ENCODE measurements around the gene ZNF750. TPM values are rescaled to one million over a fixed set of nuclear protein-coding genes. Genes with fewer than 3 reads are reported as not detected.

The ZNF750 gene
- total and polyA plus RNA-seq, 8 donors, result 9.5 TPM; not detected in 7

GRCh38 chr17:82812058-82812457 lies 27.8 kb downstream of the ZNF750 start:
- no peaks in the 10 kb centered on the region for H3K4me1 ChIP-seq
- no peaks in the 10 kb centered on the region for H3K9me3 ChIP-seq
- H3K4me3 ChIP-seq, result no peak overlapping the region
- DNase-seq, result no peak
- WGBS, 5 donors, result 92 to 100% (median 92%) methylated on average over 3 to 15 of the region's 15 CpGs
- TF ChIP-seq EP300 (IDR thresholded peaks at IDR 0.05) (no peak), POLR2AphosphoS5 (IDR thresholded peaks at IDR 0.05) (no peak), CTCF (IDR thresholded peaks at IDR 0.05) (no peak), POLR2A (IDR thresholded peaks at IDR 0.05) (no peak)
- H3K27me3 ChIP-seq, result no peaks in the 10 kb centered on the region
- no peak overlapping the region for H3K27ac ChIP-seq
- intact Hi-C loops (cut with DNase I; ENCODE audit: low total_unique reads), result no loop called here
- H3K36me3 ChIP-seq, result peaks cover 7 to 93% (median 90%) of the 10 kb centered on the region in 4 donors

DNA sequence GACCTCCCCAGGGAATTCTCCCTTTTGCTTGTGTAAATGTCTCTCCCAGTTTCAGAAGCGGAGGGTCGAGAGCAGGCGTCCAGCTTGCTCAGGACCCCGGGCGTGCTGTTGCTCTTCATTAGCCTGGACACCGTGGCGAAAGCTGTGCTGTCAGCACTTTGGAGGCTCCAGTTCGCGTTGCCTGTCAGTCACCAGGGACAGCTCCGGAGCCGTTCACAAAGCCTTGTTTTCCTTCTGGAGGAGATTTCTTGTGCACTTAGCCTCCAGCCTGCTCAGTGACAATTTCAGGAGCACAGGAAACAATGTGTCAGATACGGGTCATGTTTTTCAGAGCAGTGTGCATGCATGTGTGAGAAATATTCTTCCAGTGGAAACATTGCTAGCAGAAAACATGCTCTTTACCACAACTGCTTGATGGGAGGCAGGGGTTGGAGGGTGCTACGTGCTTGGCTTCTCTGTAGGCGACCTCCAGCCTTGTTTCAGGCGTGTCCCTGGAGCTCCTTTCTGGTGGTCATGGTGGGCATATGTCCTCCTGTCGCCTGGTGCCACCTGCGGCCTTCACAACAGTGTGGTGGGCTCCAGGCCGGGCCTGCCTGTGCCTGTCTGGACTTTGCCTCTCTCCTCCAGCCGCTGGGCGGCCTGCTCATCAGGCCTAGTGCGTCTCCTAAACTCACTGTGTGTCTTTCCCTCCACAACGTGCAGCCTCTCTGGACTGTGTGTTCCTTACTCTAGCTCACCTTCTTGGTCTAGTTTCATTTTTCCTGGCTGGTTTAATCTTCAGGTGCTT lies 29.0 kb downstream of the ZNF750 start:
- intact Hi-C loops (cut with DNase I; ENCODE audit: low total_unique reads), result no loop called here
- H3K4me3 ChIP-seq, result no peak overlapping the region
- no peak for DNase-seq

DNA sequence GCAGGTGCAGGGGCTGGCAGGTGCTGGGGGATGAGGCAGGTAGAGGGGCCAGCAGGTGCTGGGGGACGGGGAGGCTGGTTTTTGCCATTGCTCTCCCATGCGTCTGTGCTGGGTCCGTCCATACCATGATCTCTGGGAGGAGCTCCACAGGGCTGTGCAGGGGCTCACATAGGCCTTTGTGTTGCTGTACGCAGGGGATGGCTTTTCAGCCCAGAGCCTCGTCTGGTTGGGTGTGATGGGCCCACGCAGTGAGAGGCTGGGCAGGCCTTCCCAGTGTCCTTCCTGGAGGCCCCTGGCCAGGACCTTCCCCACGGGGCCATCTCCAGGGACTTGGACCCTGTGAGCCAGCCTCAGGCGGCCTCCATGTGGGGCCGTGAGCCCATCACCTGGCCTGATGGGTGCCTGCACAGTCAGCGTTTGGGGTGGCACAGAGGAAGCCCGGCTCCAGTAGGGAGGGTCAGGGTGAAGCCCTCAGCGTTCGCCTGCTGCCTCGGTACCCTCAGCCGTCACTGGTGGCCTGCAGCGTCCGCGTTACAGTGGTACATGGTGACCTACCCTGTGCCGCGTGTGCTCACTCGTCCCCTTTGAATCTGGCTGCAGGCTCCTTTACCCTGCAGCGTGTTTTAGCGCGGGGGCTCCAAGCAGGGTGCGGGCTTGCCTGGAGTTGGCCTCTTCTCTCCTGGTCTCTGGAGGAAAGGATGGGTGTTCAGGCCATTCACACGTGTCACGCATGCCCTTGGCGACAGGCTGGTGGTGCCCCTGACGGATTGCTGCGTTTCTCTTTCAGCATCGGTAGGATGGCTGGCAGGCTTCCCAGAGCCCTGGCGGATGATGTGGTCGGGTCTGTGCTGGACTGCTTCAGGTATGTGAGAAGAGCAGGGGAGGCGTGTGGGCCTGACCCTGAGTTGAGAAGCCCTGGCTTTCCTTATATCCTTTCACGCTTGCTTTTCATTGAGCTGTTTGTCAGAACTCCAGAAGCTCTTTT lies 30.6 kb downstream of the ZNF750 start:
- Histone ChIP-seq H3K4me1 (peaks cover 3 to 16% (median 12%) of the 10 kb centered on the region in 4 donors), H3K4me3 (no peak overlapping the region), H3K36me3 (peaks cover 0 to 81% (median 78%) of the 10 kb centered on the region in 4 donors), H3K27ac (peak overlapping the region in 1 of 5 donors; percentile 16), H3K9me3 (no peaks in the 10 kb centered on the region), H3K27me3 (no peaks in the 10 kb centered on the region)
- no peak for DNase-seq
- 82 to 91% (median 89%) methylated on average over 16 to 35 of the region's 35 CpGs for WGBS, 5 donors
- intact Hi-C loops (cut with DNase I; ENCODE audit: low total_unique reads), result no loop called here
- TF ChIP-seq CTCF (IDR thresholded peaks at IDR 0.05) (no peak), POLR2AphosphoS5 (IDR thresholded peaks at IDR 0.05) (no peak), POLR2A (IDR thresholded peaks at IDR 0.05) (no peak), EP300 (IDR thresholded peaks at IDR 0.05) (no peak)

More for the DNA sequence above, 29.0 kb downstream of the ZNF750 start:
- H3K27ac ChIP-seq, result no peak overlapping the region
- no peaks in the 10 kb centered on the region for H3K27me3 ChIP-seq
- no peaks in the 10 kb centered on the region for H3K9me3 ChIP-seq
- H3K36me3 ChIP-seq, result peaks cover 0 to 94% (median 91%) of the 10 kb centered on the region in 4 donors
- WGBS, 5 donors, result 85 to 93% (median 92%) methylated on average over 15 to 22 of the region's 22 CpGs
- H3K4me1 ChIP-seq, result no peaks in the 10 kb centered on the region
- TF ChIP-seq POLR2A (IDR thresholded peaks at IDR 0.05) (no peak), EP300 (IDR thresholded peaks at IDR 0.05) (no peak), POLR2AphosphoS5 (IDR thresholded peaks at IDR 0.05) (no peak), CTCF (IDR thresholded peaks at IDR 0.05) (no peak)

- no peak for DNase-seq
- intact Hi-C loops (cut with DNase I; ENCODE audit: low total_unique reads), result no loop called here
- TF ChIP-seq EP300 (IDR thresholded peaks at IDR 0.05), result no peak
- no peak for TF ChIP-seq POLR2A (IDR thresholded peaks at IDR 0.05)
- TF ChIP-seq POLR2AphosphoS5 (IDR thresholded peaks at IDR 0.05), result no peak
- TF ChIP-seq CTCF (IDR thresholded peaks at IDR 0.05), result no peak
- Histone ChIP-seq H3K9me3 (no peaks in the 10 kb centered on the region), H3K27ac (no peak overlapping the region), H3K27me3 (no peaks in the 10 kb centered on the region), H3K4me1 (peaks cover 3 to 17% (median 13%) of the 10 kb centered on the region in 4 donors), H3K4me3 (no peak overlapping the region), H3K36me3 (peaks cover 0 to 69% (median 67%) of the 10 kb centered on the region in 4 donors)
- WGBS, 5 donors, result 95 to 96% (median 96%) methylated on average over 7 to 8 of the region's 8 CpGs
Measured at GRCh38 chr17:82808006-82808405, 31.8 kb downstream of the ZNF750 start.
